ENCODE results near the gene IFNGR1.

DNA sequence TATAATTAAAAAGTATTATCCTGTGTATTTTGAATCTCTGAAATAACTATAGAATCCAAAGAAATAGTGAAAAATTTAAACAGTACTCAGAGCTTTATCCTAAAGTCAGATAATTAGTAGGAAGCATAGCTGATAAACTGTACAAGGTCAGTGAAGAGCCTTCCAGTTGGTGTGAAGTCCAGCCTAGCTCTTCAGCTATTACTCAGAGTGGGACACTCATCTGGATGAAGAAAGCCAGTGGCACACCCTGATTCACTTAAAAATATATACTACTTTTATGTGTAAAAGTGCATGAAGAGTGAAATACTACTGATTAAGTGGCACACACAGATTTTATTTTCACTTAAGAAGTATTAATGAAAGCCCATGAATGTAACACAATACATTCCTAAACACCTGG lies 3.1 kb downstream of the IFNGR1 start:
- TF ChIP-seq, protein P1, sequence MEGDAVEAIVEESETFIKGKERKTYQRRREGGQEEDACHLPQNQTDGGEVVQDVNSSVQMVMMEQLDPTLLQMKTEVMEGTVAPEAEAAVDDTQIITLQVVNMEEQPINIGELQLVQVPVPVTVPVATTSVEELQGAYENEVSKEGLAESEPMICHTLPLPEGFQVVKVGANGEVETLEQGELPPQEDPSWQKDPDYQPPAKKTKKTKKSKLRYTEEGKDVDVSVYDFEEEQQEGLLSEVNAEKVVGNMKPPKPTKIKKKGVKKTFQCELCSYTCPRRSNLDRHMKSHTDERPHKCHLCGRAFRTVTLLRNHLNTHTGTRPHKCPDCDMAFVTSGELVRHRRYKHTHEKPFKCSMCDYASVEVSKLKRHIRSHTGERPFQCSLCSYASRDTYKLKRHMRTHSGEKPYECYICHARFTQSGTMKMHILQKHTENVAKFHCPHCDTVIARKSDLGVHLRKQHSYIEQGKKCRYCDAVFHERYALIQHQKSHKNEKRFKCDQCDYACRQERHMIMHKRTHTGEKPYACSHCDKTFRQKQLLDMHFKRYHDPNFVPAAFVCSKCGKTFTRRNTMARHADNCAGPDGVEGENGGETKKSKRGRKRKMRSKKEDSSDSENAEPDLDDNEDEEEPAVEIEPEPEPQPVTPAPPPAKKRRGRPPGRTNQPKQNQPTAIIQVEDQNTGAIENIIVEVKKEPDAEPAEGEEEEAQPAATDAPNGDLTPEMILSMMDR (conservative IDR thresholded peaks at IDR 0.05; ENCODE audit: low read depth, low read length): no peak
- no peak for TF ChIP-seq EZH2 (IDR thresholded peaks at IDR 0.05; ENCODE audit: borderline replicate concordance, low read depth, low read length, poor library complexity, severe bottlenecking)
